Transverse colon (tissue), 4 donors: ENCODE data around the gene TMBIM1. TPM values are rescaled to one million over a fixed set of nuclear protein-coding genes. Genes with fewer than 3 reads are reported as not detected.

Experiments used
- DNase-seq: peaks from one replicate; pipeline ENCODE4 v3.0.0-alpha.2; 2019
- H3K27ac ChIP-seq, 4 donors: fragments of 200-600 bp; sonication (generic); 2 replicates each; pipeline ENCODE4 v1.5.1; 2016 to 2018; ENCODE audit warnings: inconsistent platforms in 4 of 4
- H3K27me3 ChIP-seq: fragments of 200-600 bp; sonication (generic); 2 replicates; pipeline ENCODE4 v1.5.1; 2017; ENCODE audit warnings: inconsistent platforms
- H3K36me3 ChIP-seq, 4 donors: fragments of 200-600 bp; sonication (generic); 2 replicates each; pipeline ENCODE4 v1.5.1; 2017 to 2019; ENCODE audit warnings: inconsistent platforms in 4 of 4
- H3K4me1 ChIP-seq, 4 donors: fragments of 200-600 bp; sonication (generic); 2 replicates each; pipeline ENCODE4 v1.5.1; 2017 to 2020; ENCODE audit warnings: inconsistent platforms in 4 of 4
- H3K4me3 ChIP-seq, 4 donors: fragments of 200-600 bp; sonication (generic); 1 replicate in 1 of 4; 2 replicates in 3 of 4; pipeline versions ENCODE4 v1.5.1 to v1.6.1; 2017 to 2019; ENCODE audit warnings: inconsistent platforms in 4 of 4
- H3K9me3 ChIP-seq, 2 donors: fragments of 200-600 bp; sonication (generic); 2 replicates each; pipeline ENCODE4 v1.5.1; 2017 to 2019; ENCODE audit warnings: inconsistent platforms in 2 of 2
- EP300 ChIP-seq: sonication (generic); formaldehyde crosslinking; IDR thresholded peaks from one replicate; pipeline ENCODE4 v1.6.1; 2017; ENCODE audit warnings: antibody characterized with exemption, low read depth
- POLR2A ChIP-seq: fragments of 450-650 bp; IDR thresholded peaks from one replicate; pipeline ENCODE4 v1.6.1; 2016; ENCODE audit warnings: antibody characterized with exemption, mild to moderate bottlenecking, moderate library complexity
- POLR2AphosphoS5 ChIP-seq, 3 donors: sonication (generic); formaldehyde crosslinking; IDR thresholded peaks; one replicate each; pipeline ENCODE4 v1.6.1; 2016; ENCODE audit warnings: antibody characterized with exemption in 3 of 3
- WGBS, 2 donors: methylation state at CpG; one replicate each; pipeline ENCODE4 v1.1.5; 2018; ENCODE audit warnings: low coverage in 1 of 2; 5-methylcytosine and 5-hydroxymethylcytosine counted together
- in situ Hi-C, 4 donors: fragments of 200-750 bp; cut with MboI; loops; one replicate each; pipeline versions ENCODE4 v1.15.0 to v1.15.1; 2017; ENCODE audit warnings: low sequenced_read_pairs in 3 of 4, low pct_ligation_motif_present in 1 of 4, low pct_unique_long_range_greater_than_20kb in 1 of 4
- intact Hi-C: fragments of 100-400 bp; cut with DNase I; formaldehyde crosslinking; loops from one replicate; pipeline ENCODE4 v1.15.1; 2023; ENCODE audit warnings: low total_unique reads
- total RNA-seq, 4 donors: library from RNA; depleted of rRNA; stranded (reverse); fragments of >200 nt; gene quantifications; one replicate each; pipeline ENCODE4 v1.1.0, GENCODE V29; 2016
- TF ChIP-seq, protein P1 (sequence below), 5 experiments: fragments of 200-600 bp in 3 of 5; fragments of 450-650 bp in 2 of 5; sonication (generic) in 3 of 5; IDR thresholded peaks; 1 replicate in 2 of 5; 2 replicates in 3 of 5; pipeline ENCODE4 v1.5.1; 2016 to 2017; ENCODE audit warnings: antibody characterized with exemption in 5 of 5, inconsistent platforms in 3 of 5, mild to moderate bottlenecking in 2 of 5, moderate library complexity in 1 of 5

Gene TMBIM1
- total RNA-seq, 4 donors from 2014 or later: 80.0 to 356 (median 200) TPM

DNA sequence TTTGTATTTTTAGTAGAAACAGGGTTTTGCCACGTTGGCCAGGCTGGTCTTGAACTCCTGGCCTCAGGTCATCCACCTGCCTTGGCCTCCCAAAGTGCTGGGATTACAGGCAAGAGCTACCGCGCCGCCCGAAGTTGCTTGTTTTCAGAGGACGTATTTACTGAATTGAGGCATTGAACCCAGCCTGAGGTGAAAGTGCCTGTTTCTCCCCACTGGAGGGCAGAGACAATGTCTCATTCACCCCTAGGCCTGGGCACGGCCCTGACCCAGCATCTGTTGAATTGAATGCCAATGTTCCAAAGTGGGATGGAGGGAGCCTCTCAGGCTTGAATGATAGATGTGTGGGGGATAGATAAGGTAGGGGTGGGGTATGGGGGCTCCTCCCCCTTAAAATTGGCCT is 4.5 kb upstream of the TMBIM1 start:
- peaks cover 9 to 36% (median 27%) of the 10 kb centered on the region in 4 donors for H3K4me1 ChIP-seq
- H3K36me3 ChIP-seq: no peaks in the 10 kb centered on the region
- no peak overlapping the region for H3K4me3 ChIP-seq
- no peak overlapping the region for H3K27ac ChIP-seq
- DNase-seq: no peak
- TF ChIP-seq, protein P1, sequence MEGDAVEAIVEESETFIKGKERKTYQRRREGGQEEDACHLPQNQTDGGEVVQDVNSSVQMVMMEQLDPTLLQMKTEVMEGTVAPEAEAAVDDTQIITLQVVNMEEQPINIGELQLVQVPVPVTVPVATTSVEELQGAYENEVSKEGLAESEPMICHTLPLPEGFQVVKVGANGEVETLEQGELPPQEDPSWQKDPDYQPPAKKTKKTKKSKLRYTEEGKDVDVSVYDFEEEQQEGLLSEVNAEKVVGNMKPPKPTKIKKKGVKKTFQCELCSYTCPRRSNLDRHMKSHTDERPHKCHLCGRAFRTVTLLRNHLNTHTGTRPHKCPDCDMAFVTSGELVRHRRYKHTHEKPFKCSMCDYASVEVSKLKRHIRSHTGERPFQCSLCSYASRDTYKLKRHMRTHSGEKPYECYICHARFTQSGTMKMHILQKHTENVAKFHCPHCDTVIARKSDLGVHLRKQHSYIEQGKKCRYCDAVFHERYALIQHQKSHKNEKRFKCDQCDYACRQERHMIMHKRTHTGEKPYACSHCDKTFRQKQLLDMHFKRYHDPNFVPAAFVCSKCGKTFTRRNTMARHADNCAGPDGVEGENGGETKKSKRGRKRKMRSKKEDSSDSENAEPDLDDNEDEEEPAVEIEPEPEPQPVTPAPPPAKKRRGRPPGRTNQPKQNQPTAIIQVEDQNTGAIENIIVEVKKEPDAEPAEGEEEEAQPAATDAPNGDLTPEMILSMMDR (IDR thresholded peaks at IDR 0.05): no peak
- no peak for TF ChIP-seq EP300
- no peak for TF ChIP-seq POLR2A
- no peak for TF ChIP-seq POLR2AphosphoS5 (IDR thresholded peaks at IDR 0.05)
- H3K9me3 ChIP-seq: no peaks in the 10 kb centered on the region
- 85% methylated on average over 7 of the region's 7 CpGs; no CpG with 5 or more reads in 1 of the 2 donors for WGBS, 2 donors
- no peaks in the 10 kb centered on the region for H3K27me3 ChIP-seq
- intact Hi-C loops: loop anchor here (2.0 kb wide), 1 partner anchor 98 kb away; no protein-coding TSS in a partner anchor
- in situ Hi-C loops: loop anchor here in 3 of 4 donors (10.0 to 25.0 kb wide), 2 partner anchors 90 to 98 kb away; partner anchors contain the start of genes CTDSP1 (in 3 of the 3) and SLC11A1 (in 2 of the 3)

DNA sequence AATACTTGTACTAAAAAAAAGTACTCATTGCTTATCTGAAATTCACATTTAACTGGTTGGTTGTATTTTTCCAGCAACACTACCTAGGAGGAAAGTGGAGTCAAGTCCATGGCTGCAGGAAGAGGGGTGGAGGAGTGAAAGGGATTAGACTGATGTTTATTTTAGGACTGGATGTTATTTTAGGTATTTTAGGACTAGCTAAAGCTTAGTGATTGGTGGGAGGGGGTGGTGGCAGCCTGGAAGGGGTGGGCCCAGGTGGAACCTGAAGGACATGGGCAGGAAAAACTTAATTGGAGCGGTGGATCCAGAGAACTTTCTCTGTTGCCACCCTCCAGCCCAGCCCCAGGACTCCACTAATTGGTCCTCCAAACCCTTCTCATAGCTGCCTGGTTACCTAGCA is 3.9 kb upstream of the TMBIM1 start:
- intact Hi-C loops (loop anchor here (2.0 kb wide), 1 partner anchor 99 kb away; no protein-coding TSS in a partner anchor), in situ Hi-C loops (loop anchor here in 3 of 4 donors (10.0 to 25.0 kb wide), 2 partner anchors 91 to 99 kb away; partner anchors contain the start of genes CTDSP1 (in 3 of the 3) and SLC11A1 (in 2 of the 3))
- DNase-seq: no peak
- Histone ChIP-seq H3K36me3 (no peaks in the 10 kb centered on the region), H3K4me1 (peaks cover 9 to 37% (median 29%) of the 10 kb centered on the region in 4 donors), H3K4me3 (no peak overlapping the region), H3K27ac (no peak overlapping the region), H3K9me3 (no peaks in the 10 kb centered on the region), H3K27me3 (no peaks in the 10 kb centered on the region)
- TF ChIP-seq POLR2A (no peak), EP300 (no peak), POLR2AphosphoS5 (IDR thresholded peaks at IDR 0.05) (no peak)
- TF ChIP-seq, protein P1 (IDR thresholded peaks at IDR 0.05): no peak
- WGBS, 2 donors: 93% methylated on average over 1 of the region's 1 CpG; no CpG with 5 or more reads in 1 of the 2 donors

DNA sequence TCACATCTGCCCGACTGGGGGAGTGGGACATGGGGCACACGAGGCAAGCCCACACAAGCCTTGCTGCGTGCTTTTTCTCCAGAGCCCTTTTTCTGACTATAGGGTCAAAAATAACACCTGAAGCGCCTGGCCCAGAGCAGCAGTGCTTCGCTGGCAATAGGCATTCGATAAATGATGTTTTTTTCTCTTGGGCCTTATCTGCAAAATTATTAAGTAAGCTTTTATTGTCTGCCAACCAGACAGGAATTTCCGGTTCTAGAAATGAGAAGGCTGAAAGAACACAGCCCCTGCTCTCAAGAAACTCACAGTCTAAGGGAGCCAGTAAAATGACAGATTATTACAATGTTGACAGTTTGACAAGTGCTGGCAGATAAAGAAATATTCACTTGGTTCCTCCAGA is 2.7 kb upstream of the TMBIM1 start:
- Histone ChIP-seq H3K4me3 (no peak overlapping the region), H3K27ac (peak overlapping the region; percentile 39 to 98 (median 96)), H3K27me3 (no peaks in the 10 kb centered on the region), H3K9me3 (no peaks in the 10 kb centered on the region), H3K36me3 (no peaks in the 10 kb centered on the region), H3K4me1 (peaks cover 19 to 45% (median 41%) of the 10 kb centered on the region in 4 donors)
- TF ChIP-seq, protein P1 (IDR thresholded peaks at IDR 0.05): no peak
- TF ChIP-seq POLR2A (no peak), POLR2AphosphoS5 (IDR thresholded peaks at IDR 0.05) (peak in 1 of 3 donors; percentile 25), EP300 (no peak)
- DNase-seq: no peak
- 19 to 53% methylated on average over 4 to 7 of the region's 7 CpGs for WGBS, 2 donors
- intact Hi-C loops (no loop called here), in situ Hi-C loops (loop anchor here in 3 of 4 donors (10.0 to 25.0 kb wide), 2 partner anchors 92 to 100 kb away; partner anchors contain the start of genes CTDSP1 (in 3 of the 3) and SLC11A1 (in 2 of the 3))

DNA sequence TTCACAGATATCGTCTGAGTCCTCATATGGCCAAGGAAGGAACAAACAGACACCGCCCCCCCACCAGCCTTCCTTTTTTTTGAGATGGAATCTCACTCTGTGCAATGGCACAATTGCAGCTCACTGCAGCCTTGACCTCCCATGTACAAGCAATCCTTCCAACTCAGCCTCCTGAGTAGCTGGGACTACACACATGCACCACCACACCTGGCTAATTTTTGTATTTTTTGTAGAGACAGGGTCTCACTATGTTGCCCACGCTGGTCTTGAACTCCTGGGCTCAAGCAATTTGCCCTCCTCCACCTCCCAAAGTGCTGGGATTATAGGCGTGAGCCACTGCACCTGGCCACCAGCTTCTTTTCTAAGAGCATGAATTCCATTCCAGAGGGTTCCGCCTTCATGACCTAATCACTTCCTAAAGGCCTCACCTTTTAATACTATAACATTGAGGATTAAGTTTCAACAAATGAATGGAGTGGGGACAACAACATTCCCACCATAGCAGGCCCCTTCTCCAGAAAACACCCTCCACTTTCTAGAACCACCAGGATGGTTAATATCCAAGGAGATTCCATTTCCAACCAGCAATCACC is 2.2 kb upstream of the TMBIM1 start:
- in situ Hi-C loops (loop anchor here in 3 of 4 donors (10.0 to 25.0 kb wide), 2 partner anchors 93 to 100 kb away; partner anchors contain the start of genes CTDSP1 (in 3 of the 3) and SLC11A1 (in 2 of the 3)), intact Hi-C loops (no loop called here)
- WGBS, 2 donors: 75 to 82% methylated on average over 2 to 5 of the region's 5 CpGs

More for the DNA sequence above, 2.2 kb upstream of the TMBIM1 start:
- Histone ChIP-seq H3K36me3 (no peaks in the 10 kb centered on the region), H3K4me3 (no peak overlapping the region), H3K9me3 (no peaks in the 10 kb centered on the region), H3K27ac (peak overlapping the region; percentile 39 to 98 (median 96)), H3K4me1 (peaks cover 24 to 50% (median 46%) of the 10 kb centered on the region in 4 donors), H3K27me3 (no peaks in the 10 kb centered on the region)
- DNase-seq: no peak
- TF ChIP-seq EP300 (no peak), POLR2A (no peak), POLR2AphosphoS5 (IDR thresholded peaks at IDR 0.05) (no peak)
- TF ChIP-seq, protein P1 (IDR thresholded peaks at IDR 0.05): no peak
